Nucleus accumbens (tissue), 56 donors: Measurements from ENCODE around the gene BMP8B.
"Not testable (repeated sequence)": the region's sequence is repeated elsewhere in the genome, so short reads cannot be mapped to it uniquely, and the experiment has no call there.

Source experiments
- DNase-seq, 56 donors: peaks; one replicate each; lab custom pipeline; 2025; lab: John Stamatoyannopoulos, UW

Gene BMP8B

GRCh38 chr1:39788758-39789570, at the start of gene BMP8B:
Gene BMP8B, minus strand, starts transcription at chr1:39788865. Its CDS starts 380 bp downstream, at chr1:39788485.
- DNase-seq = peak in 42 of 56 donors; percentile 10 to 77 (median 32)

GRCh38 chr1:39836595-39837110, 48.0 kb upstream of the BMP8B start:
- DNase-seq = no peak

DNA sequence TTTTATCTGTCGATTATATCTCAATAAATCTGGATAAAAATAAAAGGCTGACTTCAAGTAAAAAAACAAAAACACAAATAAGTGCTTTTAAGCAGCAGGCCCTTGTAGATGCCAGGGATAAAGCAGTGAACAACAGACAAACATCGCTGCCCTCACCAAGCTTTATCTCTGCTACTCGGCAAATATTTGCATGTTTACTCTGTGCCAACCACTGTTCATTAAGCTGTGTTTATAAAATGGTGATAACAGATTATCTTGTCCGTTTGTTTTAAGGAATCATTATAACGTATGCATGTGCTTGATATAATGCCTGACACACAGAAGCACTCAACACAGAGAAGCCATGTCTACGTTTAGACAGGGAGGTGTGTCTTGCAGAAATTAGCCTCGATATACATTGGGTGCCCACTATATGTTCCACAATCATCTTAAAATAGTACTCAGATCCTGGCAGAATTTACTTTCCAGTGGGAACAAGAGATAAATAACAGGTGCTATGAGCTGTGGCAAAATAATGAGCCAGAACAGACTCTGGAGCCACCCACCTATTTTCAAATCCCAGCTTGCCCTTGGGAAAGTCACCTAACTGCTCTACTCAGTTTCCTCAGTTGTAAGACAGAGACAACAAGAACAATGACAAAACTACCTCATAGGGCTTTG, 47.4 kb upstream of the BMP8B start:
- no peak for DNase-seq

DNA sequence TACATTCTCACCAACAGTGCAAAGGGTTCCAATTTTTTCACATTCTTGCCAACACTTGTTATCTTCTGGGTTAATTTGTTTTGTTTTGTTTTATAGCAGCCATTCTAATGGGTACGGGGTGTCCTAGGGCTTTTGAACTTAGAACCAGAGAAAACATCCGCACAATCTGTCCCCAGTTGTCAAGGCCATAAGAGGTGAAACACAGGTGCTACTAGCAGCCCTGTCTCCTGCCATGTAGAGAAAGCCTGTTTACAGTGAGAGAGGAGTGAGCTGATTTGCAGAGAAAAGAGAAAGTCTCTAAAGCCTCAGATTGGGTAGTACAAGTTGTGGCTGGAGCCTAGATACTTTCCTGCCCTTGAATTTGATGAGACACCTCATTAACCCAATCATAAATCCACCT, 46.4 kb upstream of the BMP8B start:
- DNase-seq = no peak

- no peak for DNase-seq
Measured at GRCh38 chr1:39833621-39834385, 45.1 kb upstream of the BMP8B start.

GRCh38 chr1:39833121-39833520, 44.5 kb upstream of the BMP8B start:
- DNase-seq = no peak

GRCh38 chr1:39832294-39832693, 43.6 kb upstream of the BMP8B start:
- DNase-seq = no peak

- no peak for DNase-seq
Measured at GRCh38 chr1:39829791-39830533, 41.3 kb upstream of the BMP8B start.

- no peak for DNase-seq
Measured at GRCh38 chr1:39828734-39829133, 40.1 kb upstream of the BMP8B start.

GRCh38 chr1:39828255-39828654, 39.6 kb upstream of the BMP8B start:
- not testable (repeated sequence) for DNase-seq

DNA sequence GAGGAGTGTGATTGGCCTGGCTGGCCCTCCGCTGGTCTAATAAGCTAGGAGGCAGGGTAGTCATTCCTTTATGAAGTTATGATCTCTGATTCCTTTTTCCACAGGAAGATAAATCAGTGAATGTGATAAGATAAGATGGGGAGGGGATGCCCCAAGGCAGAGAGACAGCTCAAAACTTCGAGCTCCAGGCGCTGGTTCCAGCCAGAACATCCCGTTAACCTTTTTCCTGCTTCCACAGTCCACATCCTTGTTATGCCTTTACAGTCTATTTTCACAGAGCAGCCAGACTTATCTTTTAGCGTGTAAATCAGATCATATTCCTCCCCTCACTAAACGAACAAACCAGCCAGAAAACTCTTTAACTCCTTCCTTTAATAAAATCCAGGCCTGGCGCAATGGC, 38.5 kb upstream of the BMP8B start:
- DNase-seq = no peak

DNA sequence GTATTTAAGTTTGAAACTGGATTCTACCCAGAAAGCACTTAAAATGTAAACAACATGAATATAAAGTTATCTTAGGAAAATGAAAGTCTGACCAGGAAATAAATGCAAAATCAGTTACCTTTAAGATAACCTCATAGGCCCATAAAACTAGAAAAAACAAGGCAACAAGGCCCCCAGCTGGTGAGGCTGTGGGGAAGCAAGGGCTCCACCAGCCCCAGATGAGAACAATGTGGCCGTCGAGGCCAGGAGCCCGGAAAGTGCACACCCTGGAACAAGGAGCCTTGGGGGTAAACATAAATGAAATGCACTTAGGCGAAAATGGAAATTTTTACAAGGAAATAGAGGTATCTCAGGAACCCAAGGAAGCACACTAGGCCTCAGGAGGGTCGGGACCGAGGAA, 37.9 kb upstream of the BMP8B start:
- no peak for DNase-seq

DNA sequence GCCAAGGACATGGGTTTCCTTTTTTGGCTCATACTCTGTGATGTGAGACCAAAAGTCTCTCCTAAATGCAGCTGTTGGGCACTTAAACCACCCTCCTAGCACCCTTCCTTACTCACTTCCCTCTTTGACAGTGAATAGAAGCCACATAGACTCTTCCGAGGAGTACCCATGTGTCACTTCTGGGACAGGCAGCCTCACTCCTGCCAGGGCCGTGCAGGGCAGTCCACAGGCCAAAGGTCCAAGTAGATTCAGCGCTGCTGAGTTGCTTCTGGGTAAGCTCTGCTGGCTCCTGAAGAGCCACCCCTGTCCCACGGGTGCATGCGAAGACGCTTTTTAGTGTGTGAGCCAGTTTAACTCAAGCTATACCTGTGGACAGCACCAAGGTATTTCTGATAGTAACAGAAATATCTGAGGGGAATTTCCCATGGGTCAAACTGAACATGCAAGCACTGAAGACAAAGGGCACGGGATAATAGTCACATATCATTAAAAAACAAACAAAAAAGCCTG, 36.8 kb upstream of the BMP8B start:
- DNase-seq = no peak

DNA sequence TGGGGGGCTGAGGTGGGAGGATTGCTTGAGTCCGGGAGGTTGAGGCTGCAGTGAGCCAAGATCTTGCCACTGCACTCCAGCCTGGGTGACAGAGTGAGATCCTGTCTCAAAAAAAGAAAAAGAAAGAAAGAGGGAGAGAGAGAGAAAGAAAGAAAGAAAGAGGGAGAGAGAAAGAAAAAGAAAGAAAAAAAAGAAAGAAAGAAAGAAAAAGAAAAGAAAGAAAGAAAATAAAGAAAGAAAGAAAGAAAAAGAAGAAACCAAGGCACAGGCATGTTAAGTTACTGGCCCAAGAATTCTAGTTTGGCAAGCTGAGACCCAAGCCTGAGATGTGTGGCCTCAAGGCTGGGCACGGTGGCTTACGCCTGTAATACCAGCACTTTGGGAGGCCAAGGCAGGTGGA, 34.8 kb upstream of the BMP8B start:
- not testable (repeated sequence) for DNase-seq

- no peak for DNase-seq
Measured at GRCh38 chr1:39822146-39822545, 33.5 kb upstream of the BMP8B start.

- no peak for DNase-seq
Measured at GRCh38 chr1:39819091-39819812, 30.6 kb upstream of the BMP8B start.

DNA sequence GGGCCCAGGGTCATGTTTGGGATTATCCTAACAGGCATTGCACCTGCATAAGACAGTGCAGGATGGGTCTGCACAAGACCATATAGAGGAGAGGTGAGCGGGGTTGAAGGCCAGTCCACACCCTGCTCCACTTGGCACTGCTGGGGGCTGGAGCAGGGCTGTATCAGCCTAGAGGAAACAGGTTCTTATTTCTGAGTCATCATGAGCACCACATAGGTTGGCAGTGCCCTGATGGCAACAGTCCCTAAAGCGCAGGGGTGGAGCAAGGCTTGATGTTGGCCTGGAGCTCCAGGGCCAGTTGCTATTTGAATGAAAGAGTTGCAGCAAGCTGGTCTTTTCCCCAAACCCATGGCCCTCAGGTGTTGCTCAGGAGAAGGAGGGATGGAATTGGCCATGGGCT, 29.8 kb upstream of the BMP8B start:
- DNase-seq = no peak

DNA sequence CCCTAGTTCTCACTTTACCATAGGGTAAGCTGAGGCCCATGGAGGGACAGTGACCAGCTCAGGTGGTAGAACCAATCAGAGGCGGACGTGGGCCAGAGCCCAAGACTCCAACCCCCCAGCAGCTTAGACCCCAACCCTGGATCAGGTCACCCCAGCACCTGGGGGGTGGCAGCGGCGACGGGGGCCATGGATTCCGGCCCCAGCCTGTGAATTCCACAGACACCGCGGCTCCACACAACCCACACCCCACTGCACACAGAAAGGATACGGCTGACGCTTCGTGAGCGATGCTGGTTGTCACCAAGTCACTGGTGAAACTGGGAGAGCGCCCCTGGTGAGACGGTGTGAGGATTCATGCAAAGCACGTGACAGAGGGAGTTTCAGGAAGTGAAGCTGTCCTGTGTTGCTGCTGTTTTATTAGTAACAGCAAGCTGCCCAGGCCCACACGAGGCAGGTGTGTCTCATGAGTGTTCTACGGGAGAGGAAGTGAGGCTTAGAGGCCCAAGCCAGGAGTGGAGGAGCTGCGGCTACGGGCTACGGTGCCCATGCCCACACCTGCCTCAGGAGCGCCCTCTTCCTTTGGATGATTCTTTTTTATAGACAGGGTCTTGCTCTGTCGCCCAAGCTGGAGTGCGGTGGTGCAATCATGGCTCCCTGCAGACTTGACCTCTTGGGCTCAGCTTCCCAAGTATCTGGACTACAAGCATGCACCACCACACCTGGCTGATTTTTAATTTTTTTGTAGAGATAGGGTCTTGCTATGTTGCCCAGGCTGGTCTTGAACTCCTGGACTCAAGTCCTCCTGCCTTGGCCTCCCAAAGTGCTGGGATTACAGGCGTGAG, 28.6 kb upstream of the BMP8B start:
- DNase-seq = peak in 18 of 56 donors; percentile 2 to 34 (median 9)
